GM21529 (cell line): ENCODE data around the gene FYN.
A peak's percentile ranks its signal among the peaks of the same experiment; 100 is the strongest.

ENCODE experiments used
- ATAC-seq: cut with Tn5 transposase; IDR thresholded peaks from one replicate; pipeline ENCODE4 v1.9.1; 2021; ENCODE audit not compliant: unreplicated experiment

The FYN gene

DNA sequence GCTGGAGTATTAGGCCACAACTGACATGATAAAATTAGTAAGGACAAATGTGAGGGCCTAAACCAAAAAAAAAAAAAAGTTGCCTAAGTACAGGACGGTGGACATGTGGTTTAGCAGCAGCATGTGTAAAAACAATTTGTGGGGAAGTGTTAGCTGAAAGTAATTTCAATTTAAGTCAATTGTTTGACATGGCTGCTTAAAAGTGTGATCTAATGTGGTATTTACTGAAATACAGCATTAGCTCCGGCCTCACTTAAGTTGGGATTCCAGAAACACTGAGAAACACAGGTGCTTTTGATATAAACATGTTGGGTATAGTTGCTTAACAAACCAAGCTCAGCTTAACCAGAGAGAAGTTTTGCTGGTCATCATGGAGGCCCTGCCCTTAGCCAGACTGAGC, 119.7 kb downstream of the FYN start:
- no peak for ATAC-seq

DNA sequence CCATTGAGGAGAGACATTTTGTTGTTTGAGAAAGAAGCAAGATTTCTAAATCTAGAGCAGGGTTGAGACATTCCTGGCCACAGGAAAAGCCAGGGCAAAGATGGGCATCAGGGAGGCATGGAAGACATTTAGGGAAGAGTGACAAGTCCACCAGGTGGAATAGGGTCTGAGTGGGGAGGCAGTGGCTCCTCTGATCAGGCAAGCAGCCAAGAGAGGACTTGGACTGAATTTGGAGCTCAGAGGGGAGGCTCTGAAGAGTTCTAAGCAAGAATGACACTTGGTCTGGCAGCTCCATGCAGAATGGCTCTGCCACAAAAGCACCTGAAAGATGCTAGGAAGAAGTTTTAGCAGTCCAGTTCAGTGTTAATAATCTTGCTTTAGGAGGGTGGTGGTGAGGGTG, 120.8 kb downstream of the FYN start:
- no peak for ATAC-seq

DNA sequence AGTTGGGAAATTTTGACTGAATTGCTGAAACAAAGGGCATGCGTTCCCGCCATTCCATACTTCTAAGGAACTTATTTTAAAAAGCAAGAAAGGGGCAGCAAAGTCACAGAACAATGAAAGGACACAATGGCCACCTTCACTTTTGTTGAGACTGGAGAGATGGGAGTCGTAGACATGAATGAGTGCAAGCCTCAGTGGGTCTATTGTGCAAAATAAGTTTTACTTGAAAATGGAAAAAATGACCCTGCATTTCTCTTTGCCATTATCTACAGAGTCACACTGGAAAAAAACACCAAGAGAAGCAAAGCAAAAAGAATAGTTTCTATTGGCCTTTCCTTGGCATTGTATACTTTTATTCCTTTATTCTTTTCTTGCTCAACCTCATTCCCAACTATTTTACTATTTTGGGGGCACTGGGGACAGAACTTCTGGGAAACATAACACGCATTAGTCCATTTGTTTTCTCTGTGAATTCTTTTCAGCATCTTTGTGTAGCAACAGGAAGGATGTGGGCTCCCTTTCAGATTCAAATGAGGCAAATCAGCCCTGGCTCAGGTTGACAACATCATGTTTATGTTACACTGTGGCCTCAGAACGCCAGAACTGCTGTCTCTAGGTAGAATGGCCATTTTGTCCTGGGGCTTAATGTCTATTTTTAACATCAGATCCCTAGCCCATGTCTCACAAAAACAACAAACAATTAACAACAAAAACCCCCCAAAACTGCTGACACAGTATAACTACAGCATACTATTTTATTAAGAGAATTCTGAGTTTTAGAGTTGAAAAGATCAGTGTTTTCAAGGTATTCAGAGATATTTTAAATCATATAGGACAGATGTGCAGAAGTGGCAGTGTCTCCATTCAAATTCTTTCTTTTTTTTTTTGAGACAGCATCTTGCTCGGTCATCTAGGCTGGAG, 122.2 kb downstream of the FYN start:
- ATAC-seq = peak; percentile 88

DNA sequence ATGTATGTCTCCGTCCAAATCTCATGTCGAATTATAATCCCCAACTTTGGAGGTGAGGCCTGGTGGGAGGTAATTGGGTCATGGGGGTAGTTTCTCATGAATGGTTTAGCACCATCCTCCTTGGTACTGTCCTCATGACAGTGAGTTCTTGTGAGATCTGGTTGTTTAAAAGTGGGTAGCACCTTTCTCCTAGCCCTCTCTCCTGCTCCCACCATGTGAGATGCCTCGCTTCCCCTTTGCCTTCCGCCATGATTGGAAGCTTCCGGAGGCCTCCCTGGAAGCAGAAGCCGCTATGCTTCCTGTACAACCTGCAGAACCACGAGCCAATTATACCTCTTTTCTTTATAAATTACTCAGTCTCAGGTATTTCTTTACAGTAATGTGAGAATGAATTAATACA, 123.1 kb downstream of the FYN start:
- no peak for ATAC-seq

DNA sequence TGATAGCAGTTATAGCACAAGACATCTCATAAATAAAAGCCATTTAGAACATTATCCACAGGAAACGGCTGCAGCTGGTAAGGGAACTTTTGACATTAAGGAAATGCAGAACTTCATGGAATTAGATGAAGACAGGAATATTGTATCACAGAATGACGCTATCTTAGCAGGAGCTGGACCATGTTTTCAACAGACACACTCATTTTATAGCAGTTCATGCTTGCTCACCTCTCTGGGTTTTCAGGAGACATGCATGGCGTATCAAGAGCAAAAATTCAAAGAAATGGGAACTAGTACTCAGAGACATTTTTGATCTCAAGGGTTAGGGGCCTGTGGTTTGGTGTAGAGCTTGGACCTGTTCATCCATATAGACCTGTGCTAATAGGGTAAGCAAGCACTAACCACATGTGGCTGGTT, 125.0 kb downstream of the FYN start:
- no peak for ATAC-seq

DNA sequence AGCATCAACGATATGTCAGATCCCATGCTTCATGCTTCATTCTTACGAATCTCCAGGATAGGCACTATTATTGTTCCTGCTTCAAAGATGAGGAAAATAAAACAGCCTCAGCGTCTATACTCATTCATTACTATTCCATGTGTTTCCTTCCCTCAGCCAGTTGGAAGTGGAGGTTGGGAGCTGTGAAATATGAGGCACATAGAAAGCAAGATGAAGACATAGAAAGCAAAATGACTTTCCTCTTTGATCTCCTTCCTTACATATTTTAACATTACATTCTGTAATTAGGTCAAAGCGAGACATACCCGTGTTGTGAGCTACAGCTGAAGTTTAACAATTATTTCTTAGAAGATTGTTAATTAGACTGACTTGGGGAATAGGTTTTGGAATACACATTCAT, 125.4 kb downstream of the FYN start:
- no peak for ATAC-seq

DNA sequence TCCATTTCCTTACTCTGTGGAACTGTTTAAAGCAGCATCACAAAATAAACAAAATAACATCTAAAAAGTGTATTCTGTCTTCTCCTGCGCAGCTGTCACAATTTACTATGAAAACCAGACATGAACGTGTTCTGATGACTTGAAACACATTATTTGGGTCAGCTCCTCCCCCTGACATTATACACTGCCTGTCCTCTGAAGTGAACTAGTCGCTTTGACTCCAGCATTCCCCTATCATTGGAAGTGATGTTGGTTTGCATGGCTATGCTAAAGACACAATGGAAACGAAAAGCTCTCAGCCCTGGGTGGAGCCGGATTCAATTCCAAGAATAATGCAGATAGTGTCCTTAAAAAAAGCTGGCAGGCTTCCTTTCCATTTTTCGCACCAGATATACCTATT, 125.9 kb downstream of the FYN start:
- ATAC-seq = no peak

DNA sequence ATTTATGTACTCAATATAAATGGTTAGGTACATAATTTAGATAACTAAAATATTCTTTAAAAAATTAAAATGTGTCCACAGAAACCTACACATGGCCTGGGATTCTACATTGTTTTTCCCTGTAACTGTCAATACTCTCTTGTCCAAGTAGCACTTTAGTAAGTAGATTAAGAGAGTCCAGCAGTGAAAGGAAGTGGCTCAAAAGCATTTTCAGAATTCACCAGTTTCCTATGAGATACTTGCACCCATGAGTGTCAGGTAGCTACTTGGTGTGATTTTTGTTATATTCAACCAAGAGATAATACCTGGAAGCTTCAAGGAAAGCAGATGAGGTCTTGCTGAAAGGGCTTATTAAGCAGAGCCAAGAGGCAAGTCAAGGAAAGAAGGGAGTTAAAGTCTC, 126.3 kb downstream of the FYN start:
- ATAC-seq = no peak

DNA sequence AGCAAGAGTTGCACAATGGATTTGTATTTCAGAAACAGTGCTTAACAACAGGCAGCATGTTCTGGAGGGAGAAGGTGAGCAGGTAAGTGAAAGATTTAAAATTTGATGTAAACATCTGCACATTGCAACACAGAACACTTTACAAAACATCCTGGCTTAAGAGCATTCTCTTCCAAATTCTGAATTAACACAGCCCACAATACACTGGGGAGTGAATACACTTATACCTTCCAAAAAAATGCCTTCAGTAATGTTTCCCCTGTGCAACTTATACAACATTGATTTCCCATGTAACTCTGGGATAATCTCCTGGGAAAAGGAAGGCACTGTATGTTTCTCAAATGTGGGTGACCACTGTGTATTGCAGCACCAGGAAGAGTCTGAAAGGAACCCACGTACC, 127.6 kb downstream of the FYN start:
- ATAC-seq = no peak

DNA sequence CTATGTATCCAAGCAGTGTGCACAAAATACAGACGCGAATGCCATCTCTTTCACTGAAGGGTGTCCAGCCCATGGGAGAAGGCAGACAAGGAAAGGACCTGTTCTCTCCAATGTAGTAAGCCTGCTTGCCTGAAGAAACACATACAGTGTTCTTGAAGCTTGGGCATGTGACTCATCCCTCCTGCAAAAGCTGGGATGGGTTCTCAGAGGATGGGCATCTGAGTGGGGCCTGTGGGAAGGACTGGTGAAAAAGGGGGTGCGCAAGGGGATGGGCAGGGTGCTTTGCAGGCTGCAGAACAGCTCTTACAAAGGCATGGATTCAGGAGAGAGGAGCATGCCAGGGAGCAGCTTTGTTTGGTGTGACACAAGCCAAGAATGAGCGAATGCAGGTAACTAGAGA, 128.1 kb downstream of the FYN start:
- no peak for ATAC-seq

DNA sequence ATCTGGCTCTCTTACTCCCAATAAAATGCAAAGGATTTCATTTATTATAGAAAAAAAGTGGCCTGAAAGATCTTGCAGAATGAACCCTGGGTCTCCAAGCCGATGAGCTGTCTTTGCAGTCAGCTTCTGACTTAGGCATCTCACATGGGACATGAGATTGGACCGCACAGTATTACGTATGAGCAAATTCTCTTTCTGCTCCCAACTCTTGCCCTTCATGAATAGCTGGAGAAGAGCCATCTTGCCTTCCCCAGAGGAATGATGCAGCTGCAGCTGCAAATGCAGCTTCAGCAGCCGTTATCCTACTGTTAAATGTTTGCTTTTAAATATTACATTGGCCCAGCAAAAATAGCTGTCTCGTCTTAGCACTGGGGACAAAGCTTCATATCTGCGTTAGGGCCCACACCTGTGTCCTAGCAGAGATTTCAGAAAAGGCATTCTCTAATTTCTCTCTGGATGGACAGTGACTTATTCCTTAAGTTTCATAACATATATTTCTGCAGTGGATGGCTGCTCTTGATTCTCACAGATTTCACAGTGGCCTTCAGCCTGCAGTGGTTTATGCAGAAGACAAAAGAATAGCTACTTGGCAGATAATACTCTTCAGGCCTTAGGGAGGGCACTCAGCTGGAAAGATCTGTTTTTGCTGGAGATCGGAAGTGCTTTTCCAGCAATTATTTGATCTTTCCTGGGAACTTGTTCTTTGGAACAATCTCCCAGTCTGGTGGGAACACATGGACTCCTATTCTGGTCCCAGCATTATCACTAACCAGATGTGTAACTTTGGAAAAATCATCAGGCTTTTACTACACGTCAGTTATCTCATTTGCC, 129.2 kb downstream of the FYN start:
- ATAC-seq = no peak

DNA sequence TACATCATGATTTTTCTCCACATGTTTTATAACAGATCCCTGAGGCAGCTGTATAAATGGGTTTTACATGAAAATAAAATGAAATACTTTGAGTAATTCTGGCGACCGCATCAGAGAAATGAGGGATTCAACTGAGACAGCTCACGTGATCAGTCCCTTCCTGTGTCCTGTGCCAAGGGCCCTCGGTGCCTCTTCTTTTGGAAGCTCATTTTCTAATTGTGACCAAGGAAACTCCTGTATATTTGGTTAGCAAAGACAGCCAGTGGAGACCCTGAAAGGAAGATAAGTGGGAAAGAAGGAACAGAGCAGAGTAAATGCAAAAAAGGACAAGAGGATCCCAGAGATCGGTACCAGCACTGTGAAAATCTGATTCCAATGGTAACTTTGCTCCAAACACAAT, 129.9 kb downstream of the FYN start:
- ATAC-seq = no peak

DNA sequence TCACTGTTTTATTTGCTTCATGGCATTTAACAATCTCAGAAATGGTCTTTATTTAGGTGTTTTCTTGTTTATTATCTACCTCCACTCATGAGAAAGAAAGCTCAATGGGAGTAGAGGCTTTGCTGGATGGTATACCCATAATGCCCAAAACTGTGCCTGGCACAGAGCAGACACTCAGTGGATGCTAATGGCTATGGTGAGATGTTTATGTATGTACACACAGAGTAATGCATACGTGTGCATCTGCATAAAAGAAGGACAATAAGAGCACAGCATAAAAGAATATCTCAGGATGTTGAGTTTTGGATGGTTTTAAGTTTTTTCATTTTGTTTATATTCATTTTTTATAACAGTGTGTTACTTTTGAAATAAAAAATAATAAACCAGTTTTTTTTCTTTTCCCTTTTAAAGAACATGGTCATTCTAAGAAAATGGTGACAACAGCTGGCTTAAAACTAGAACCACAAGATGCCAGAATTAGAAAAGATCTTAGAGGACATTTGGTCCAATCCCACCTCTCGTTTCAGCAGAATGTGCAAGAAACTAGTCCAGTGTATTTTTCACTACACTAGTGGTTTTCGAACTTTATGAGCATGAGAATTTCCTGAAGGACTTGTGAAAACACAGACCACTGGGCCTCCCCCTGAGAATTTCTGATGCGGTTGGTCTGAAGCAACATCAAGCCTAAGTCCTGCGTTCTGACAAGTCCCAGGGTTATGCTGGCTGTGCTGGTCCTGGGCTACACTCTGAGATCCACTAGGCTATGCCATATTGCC, 131.9 kb downstream of the FYN start:
- peak; percentile 44 for ATAC-seq

DNA sequence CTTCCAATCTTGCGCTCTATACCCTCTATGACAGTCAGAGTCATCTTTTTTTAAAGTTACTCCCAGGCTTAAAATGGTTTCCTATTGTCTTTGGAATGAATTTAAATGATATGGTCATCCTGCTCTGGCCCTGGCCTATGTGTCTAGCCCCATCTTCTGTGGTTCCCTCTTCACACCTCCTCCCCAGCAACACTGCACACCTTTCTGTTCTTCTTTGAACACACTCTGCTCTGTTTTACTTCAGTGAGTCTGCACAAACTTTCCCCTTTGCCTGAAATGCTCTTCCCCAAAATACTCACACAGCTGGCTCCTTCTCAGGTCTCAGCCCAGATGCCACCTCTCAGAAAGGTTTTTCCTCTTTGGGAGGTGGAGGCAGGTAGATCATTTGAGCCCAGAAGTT, 132.7 kb downstream of the FYN start:
- ATAC-seq = no peak

DNA sequence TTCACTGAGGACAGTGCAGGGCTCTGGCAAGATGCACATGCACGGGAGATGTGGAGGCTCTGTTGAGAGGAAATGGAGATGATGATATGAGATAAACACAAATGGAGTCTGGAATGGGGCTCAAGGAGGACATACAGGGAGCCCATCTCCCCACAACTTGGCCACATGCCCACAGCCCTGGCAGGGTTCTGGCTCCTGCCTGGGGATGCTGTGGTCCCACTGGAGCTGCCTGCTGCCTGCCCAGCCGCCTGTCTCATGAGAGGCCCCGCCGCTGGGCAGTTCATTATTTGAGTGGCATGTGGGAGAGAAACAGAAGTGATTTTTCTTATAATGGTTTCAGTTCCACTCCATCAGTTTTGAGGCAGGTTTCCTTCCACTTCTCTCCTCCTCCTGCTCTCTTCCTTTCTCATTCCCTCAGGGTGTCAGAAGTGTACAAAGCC, 134.0 kb downstream of the FYN start:
- ATAC-seq = peak; percentile 60

DNA sequence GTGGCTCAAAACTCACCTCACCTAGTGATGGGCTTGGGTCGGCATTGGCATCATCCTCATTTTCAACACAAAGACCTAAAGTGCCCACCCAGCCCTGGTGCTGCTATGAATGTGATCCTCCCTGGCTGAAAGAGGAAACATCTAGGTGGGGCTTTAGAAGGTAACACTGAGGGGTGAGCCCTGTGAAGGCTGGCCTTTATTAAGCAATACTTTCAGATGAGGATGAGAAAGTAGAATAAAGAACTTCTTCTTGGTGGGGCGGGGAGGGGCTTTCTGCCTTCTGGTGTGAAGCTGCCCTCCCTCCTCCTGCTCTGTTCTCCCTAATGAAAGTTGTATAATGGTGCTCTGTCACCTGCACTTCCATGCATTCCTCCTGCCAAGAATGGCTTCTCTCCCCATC, 134.6 kb downstream of the FYN start:
- no peak for ATAC-seq

DNA sequence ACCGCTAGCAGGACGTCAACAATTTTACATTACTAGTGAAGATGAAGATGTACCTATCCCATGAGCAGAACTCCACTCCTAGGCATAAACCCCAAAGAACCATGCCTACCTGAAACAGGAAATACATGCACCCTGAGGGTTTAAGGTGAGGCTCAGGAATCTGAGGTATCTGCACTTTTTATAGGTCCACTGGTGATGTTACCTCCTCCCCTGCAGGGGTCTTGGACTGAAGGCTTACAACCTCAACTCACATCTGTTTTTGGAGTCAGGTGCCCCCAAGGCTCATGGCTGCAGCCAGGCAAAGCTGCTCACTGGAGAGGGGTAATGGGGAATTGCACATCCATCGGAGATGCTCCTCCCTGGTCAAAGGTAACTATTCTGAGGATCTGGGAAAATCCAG, 135.1 kb downstream of the FYN start:
- ATAC-seq = no peak

DNA sequence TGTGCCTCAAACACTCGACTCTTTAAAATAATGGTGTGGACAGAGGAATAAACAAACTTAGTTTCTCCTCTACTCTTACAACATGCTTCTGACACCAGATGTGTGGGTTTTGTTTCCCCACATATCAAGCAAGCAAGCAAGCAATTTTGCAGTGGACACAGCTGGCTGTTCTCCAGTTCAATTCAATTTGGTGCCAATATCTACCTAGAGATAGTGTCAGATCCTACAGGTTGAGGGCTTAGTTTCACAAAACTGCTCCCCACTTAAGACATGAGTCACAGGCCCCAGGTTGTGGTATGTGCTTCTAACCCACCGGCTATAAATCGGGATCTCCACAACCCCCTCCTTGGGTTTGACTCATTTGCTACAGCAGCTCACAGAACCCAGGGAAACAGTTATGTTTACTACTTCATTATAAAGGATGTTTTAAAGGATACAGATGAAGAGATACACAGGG, 136.2 kb downstream of the FYN start:
- ATAC-seq = no peak

DNA sequence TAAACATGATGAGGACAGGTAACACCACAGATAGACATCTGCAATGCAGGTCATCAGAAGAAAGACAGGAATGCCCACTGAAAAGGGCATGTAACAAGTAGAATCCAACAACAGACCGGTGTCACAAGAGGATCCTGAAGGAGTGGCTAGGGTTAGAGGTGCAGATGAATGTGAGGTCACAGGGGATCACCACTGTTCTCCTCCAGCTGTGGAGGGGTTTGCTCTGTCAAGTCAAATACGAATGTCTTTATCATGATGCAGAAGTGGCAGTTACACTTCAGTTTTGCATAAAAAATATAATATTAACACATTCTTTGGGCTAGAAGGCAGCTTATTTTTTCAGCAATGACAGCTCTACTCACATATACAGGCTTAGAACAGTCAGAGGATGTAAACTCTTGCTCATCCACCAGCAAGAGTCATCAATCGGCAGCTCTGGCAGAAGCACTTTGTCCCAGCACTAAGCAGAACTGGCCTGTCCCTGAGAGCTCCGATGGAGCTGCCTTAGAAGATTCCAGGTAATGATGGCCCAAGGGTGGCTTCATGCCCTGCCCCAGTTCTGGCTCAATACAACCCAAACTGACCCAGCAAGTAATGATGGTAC, 137.1 kb downstream of the FYN start:
- no peak for ATAC-seq

DNA sequence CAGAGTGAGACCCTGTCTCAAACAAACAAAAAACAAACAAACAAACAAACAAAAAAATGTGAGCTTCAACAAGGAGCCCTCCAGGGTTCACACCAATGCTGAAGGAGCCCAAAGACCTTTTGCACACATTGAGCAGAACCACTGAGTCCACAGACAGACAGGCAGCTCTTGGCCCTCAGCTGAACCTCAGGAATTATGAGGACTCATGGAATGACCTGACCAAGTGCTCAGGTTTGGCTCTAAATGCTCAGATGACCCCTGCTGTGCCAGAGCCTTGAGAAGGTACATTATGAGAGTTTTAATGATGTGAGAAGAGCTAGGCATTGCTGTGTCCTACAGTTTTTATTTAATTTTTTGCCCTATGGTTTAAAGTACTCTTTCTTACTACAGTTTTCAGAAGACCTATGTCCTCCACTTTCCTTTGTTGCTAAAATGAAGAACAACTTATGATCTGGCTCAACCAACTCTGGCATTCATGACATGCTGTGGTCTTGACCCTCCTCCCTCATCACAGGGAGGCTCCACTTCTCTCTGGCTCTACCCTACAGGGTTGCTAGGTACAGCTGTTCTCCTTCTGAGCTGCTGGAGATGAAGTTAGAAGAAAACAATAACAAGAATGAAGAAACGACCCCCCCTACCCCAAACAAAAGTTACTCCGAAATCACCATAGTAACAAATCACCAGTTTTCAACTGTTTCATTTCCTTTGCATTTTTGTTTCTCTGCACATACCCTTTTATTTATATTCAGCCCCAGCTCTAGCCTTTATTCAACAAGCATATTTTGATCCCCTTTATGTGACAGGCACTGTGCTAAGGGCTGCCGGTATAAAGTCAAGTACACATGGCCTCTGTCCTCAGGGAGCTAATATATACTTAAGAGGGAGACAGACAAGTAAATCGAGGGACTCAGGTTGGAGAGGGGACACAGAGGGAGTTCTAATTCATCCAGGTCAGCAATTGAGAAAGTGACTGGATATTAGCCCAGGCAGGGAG, 138.9 kb downstream of the FYN start:
- no peak for ATAC-seq
